ENCODE measurements around the gene PSEN2. TPM values are rescaled to one million over a fixed set of nuclear protein-coding genes. Genes with fewer than 3 reads are reported as not detected.

PSEN2 gene
- total RNA-seq, 2 donors from 2014 or later = 16.6 to 18.1 TPM

DNA sequence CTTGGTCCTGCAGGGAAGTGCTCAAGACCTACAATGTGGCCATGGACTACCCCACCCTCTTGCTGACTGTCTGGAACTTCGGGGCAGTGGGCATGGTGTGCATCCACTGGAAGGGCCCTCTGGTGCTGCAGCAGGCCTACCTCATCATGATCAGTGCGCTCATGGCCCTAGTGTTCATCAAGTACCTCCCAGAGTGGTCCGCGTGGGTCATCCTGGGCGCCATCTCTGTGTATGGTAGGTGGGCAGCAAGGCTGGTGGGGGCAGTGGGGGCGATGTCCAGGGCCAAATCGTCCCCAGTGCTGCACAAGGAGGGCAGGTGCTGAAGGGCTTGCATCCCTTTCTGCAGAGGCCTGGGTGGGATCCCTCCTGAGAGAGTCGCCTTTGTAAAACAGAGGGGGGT is 18.4 kb downstream of the PSEN2 start:
- TF ChIP-seq, protein P1, sequence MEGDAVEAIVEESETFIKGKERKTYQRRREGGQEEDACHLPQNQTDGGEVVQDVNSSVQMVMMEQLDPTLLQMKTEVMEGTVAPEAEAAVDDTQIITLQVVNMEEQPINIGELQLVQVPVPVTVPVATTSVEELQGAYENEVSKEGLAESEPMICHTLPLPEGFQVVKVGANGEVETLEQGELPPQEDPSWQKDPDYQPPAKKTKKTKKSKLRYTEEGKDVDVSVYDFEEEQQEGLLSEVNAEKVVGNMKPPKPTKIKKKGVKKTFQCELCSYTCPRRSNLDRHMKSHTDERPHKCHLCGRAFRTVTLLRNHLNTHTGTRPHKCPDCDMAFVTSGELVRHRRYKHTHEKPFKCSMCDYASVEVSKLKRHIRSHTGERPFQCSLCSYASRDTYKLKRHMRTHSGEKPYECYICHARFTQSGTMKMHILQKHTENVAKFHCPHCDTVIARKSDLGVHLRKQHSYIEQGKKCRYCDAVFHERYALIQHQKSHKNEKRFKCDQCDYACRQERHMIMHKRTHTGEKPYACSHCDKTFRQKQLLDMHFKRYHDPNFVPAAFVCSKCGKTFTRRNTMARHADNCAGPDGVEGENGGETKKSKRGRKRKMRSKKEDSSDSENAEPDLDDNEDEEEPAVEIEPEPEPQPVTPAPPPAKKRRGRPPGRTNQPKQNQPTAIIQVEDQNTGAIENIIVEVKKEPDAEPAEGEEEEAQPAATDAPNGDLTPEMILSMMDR (IDR thresholded peaks at IDR 0.05) = no peak
- intact Hi-C loops (cut with DNase I) = no loop called here
- Histone ChIP-seq H3K9ac (ENCODE audit: low read depth in 2 of 2, low read length in 2 of 2) (no peak overlapping the region), H3K27ac (no peak overlapping the region), H3K36me3 (no peaks in the 10 kb centered on the region), H3K9me3 (no peaks in the 10 kb centered on the region), H3K27me3 (no peaks in the 10 kb centered on the region), H3K4me1 (no peaks in the 10 kb centered on the region), H3K4me3 (no peak overlapping the region)
- no peak for DNase-seq

DNA sequence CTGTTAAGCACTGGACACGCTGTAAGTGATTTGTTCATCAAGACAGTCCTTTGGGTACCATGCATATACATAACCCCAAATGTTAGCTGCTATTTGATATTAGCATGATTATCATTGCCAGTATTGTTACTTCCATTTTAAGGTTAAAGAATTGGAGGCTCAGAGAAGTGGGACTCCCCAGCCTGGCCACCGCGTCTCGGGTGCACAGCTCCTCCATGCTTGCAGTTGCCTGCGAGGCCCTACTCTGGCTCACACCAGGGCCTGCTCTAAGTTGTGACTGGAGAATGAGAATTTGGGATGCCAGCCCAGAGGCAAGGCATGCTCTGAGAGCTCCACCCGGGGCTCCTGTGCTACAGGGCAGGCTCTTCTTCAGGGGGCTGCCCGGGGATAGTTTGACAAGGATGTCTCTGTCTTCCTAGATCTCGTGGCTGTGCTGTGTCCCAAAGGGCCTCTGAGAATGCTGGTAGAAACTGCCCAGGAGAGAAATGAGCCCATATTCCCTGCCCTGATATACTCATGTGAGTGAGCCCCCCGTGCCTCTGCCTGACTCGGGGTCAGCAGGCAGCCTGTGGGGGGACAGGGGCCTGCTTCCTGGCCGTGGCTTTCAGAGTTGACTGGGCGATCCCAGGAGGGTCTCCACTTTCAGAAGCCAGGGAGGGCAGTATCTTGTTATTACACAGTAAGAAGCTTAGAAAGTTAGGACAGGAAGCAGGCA is 19.4 kb downstream of the PSEN2 start:
- no peak overlapping the region for H3K27ac ChIP-seq
- intact Hi-C loops (cut with DNase I) = no loop called here
- H3K27me3 ChIP-seq = no peaks in the 10 kb centered on the region
- H3K36me3 ChIP-seq = no peaks in the 10 kb centered on the region
- no peak overlapping the region for H3K4me3 ChIP-seq
- H3K4me1 ChIP-seq = no peaks in the 10 kb centered on the region
- no peak overlapping the region for H3K9ac ChIP-seq (ENCODE audit: low read depth in 2 of 2, low read length in 2 of 2)
- H3K9me3 ChIP-seq = no peaks in the 10 kb centered on the region
- DNase-seq = no peak
- TF ChIP-seq, protein P1 (IDR thresholded peaks at IDR 0.05) = no peak

DNA sequence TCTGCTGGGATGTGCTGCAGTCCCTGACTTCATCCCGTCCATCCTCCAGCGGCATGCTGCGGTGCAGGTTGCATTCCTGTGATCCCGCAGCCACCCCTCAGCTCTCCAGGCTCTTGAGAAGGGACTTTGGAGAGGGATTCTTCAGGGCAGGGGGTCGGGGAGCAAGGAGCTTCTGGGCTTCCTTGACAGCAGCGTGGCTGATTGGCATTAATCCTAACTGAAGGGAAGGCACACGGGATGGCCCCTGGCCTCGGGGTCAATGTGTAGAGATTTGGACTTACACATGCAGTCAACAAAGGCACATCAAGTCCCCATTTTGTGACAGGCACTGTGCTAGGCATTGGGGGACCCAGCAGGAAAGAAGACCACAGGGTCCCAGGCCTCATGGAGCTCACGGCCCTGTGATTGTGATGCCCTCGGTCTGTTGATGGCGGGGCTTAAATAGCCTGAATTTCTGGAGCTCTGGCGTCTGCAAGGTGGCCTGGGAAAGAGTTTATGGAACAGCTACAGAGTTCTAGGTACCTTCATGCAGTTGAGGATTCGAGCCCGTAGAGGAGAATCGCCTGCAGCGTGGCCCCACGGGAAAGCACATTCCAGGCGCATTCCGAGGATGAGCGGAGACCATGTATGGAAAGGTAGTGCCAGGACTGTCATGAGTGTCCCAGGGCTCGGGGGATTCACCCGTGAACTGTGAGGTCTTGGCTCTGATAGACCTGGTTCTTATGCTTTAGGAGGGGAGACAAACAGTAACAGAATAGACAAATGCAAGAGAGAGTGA is 20.1 kb downstream of the PSEN2 start:
- Histone ChIP-seq H3K27me3 (no peaks in the 10 kb centered on the region), H3K9me3 (no peaks in the 10 kb centered on the region), H3K4me1 (no peaks in the 10 kb centered on the region), H3K9ac (ENCODE audit: low read depth in 2 of 2, low read length in 2 of 2) (no peak overlapping the region), H3K4me3 (no peak overlapping the region), H3K27ac (no peak overlapping the region), H3K36me3 (no peaks in the 10 kb centered on the region)
- DNase-seq = no peak
- intact Hi-C loops (cut with DNase I) = no loop called here
- TF ChIP-seq, protein P1 (IDR thresholded peaks at IDR 0.05) = no peak

DNA sequence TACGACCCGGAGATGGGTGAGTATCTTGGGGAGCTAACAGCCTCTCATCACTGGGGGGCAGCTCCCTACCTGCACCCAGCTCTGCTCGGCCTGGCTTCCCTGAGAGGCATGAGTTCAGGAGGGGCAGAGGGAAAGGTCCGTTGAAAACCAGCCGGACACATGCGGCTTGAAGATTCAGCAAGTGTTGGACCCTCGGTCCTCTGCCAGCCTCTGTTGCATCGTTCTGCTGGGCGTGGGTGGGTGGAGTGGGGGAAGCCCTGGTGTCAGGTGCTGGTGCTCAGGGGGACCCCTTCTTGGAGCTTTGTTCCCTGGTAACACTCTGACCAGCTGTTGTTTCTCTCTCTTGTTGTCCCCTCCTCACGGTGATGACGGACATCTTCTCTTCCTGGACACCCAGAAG is 20.9 kb downstream of the PSEN2 start:
- H3K9ac ChIP-seq (ENCODE audit: low read depth in 2 of 2, low read length in 2 of 2) = no peak overlapping the region
- DNase-seq = no peak
- intact Hi-C loops (cut with DNase I) = no loop called here
- no peaks in the 10 kb centered on the region for H3K36me3 ChIP-seq
- H3K27ac ChIP-seq = no peak overlapping the region
- H3K9me3 ChIP-seq = no peaks in the 10 kb centered on the region
- H3K4me1 ChIP-seq = no peaks in the 10 kb centered on the region
- H3K4me3 ChIP-seq = no peak overlapping the region
- H3K27me3 ChIP-seq = no peaks in the 10 kb centered on the region
- TF ChIP-seq, protein P1 (IDR thresholded peaks at IDR 0.05) = no peak

DNA sequence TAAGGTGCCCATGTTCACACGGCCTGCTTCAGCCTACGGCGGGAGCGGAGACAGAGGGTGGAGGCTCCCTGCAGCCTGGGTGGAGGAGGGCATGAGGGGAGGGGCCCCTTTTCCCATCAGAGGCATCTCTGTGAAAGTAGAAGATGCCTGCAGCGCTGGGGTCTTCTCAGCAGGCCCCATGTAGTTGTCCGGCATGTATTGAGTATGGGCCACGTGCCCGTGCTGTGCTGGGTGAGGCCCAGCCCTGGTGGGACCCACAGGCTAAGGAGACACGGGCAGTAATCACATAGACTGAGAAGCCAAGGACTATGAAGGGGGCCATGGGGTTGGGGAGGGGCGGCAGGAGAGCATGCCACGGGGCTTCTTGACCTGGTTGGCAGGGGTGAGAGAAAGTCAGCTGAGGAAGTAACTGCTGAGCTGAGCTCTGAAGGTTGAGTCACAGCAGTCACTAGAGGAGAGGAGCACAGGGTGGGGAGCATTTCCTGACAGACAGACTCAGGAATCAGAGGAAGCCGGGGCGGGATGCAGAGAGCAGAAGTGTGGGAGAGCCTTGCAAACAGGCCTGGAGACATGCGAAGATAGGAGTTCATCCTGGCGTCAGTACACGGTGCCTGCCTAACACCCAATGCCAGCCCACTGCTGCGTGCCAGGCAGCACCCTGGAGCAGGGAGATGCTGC is 21.6 kb downstream of the PSEN2 start:
- DNase-seq = no peak
- TF ChIP-seq, protein P1 (IDR thresholded peaks at IDR 0.05) = no peak
- H3K4me1 ChIP-seq = no peaks in the 10 kb centered on the region
- H3K4me3 ChIP-seq = no peak overlapping the region
- H3K27ac ChIP-seq = no peak overlapping the region
- no peaks in the 10 kb centered on the region for H3K9me3 ChIP-seq
- H3K9ac ChIP-seq (ENCODE audit: low read depth in 2 of 2, low read length in 2 of 2) = no peak overlapping the region
- intact Hi-C loops (cut with DNase I) = no loop called here
- H3K36me3 ChIP-seq = no peaks in the 10 kb centered on the region
- H3K27me3 ChIP-seq = no peaks in the 10 kb centered on the region
